Immature natural killer cell (primary cell): ENCODE results near the gene TRIO. TPM values are rescaled to one million over a fixed set of nuclear protein-coding genes. Genes with fewer than 3 reads are reported as not detected.

Experiments
- DNase-seq, 3 donors: peaks; one replicate each; pipeline ENCODE4 v3.0.0; 2022; ENCODE audit warnings: mixed read lengths in 1 of 3
- H3K27ac Mint-ChIP-seq, 6 donors: one replicate each; pipeline ENCODE4 v1.8.0; 2020; ENCODE audit warnings: mixed read lengths in 6 of 6, mild to moderate bottlenecking in 5 of 6, inconsistent platforms in 4 of 6, moderate library complexity in 3 of 6
- H3K27me3 Mint-ChIP-seq, 3 donors: one replicate each; pipeline ENCODE4 v1.8.0; 2020 to 2021; ENCODE audit warnings: low read depth in 3 of 3, mild to moderate bottlenecking in 3 of 3, mixed read lengths in 3 of 3, moderate library complexity in 3 of 3, inconsistent platforms in 1 of 3
- H3K36me3 Mint-ChIP-seq, 3 donors: one replicate each; pipeline ENCODE4 v1.8.0; 2020; ENCODE audit warnings: mixed read lengths in 3 of 3, inconsistent platforms in 2 of 3, mild to moderate bottlenecking in 2 of 3
- H3K4me1 Mint-ChIP-seq, 2 donors: one replicate each; pipeline ENCODE4 v1.8.0; 2020; ENCODE audit warnings: inconsistent platforms in 2 of 2, mild to moderate bottlenecking in 2 of 2, mixed read lengths in 2 of 2, moderate library complexity in 1 of 2
- H3K4me3 Mint-ChIP-seq, 5 donors: one replicate each; pipeline ENCODE4 v1.8.0; 2020; ENCODE audit warnings: mild to moderate bottlenecking in 5 of 5, mixed read lengths in 5 of 5, inconsistent platforms in 3 of 5, moderate library complexity in 3 of 5
- H3K9me3 Mint-ChIP-seq, 6 donors: one replicate each; pipeline ENCODE4 v1.8.0; 2020; ENCODE audit warnings: mild to moderate bottlenecking in 6 of 6, mixed read lengths in 6 of 6, inconsistent platforms in 4 of 6, moderate library complexity in 3 of 6
- polyA plus RNA-seq, 3 donors: library from polyadenylated mRNA; unstranded; fragments of 300-500 nt; fragmentation: Illumina TruSeq; gene quantifications; one replicate each; pipeline ENCODE4 v1.2.3, GENCODE V29; 2021

TRIO gene
- polyA plus RNA-seq, 3 donors from 2014 or later: 0.70 to 2.3 (median 1.2) TPM

DNA sequence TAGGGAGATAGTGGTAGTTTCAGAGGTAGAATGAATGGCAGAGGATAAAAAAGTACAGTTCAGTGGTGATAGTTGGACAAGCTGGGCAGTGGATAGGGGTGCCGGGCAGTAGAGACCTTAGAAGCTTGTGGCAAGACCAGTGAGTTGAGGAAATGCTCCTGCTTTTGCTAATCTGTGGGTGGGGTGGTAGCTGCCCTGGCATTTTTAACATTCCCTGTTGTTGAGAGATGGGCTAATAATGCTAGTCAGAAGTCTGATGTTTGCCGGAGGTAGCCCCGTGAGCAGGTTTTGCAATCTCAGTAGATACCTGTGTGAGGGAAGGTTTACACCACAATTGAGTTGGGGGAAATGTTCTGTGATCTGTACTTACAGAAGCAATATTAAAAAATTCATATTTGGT lies 91.1 kb downstream of the TRIO start:
- no peak overlapping the region for H3K4me3 Mint-ChIP-seq
- H3K27ac Mint-ChIP-seq: no peak overlapping the region

DNA sequence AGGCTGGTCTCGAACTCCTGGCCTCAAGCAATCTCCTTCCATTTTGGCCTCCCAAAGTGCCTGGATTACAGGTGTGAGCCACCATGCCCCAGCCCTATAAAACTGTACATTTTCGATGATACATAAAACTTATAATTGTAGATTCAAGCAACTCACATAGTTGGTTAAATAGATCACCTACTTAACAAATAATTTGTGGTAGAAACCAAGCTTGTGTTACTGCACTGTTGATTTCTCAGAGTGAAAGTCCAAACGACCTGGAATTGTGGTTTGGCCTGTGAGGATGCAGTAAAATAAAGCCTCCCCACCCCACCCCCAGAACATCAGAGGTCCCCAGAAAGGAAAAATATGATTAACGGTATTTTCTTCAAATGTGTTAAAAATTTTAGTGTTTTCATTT lies 92.7 kb downstream of the TRIO start:
- H3K9me3 Mint-ChIP-seq: no peaks in the 10 kb centered on the region
- peaks cover 0 to 2% of the 10 kb centered on the region in 2 donors for H3K4me1 Mint-ChIP-seq
- peaks cover 0 to 5% (median 1%) of the 10 kb centered on the region in 3 donors for H3K27me3 Mint-ChIP-seq
- DNase-seq: no peak
- no peaks in the 10 kb centered on the region for H3K36me3 Mint-ChIP-seq
- no peak overlapping the region for H3K27ac Mint-ChIP-seq
- no peak overlapping the region for H3K4me3 Mint-ChIP-seq

More for the DNA sequence above, 91.1 kb downstream of the TRIO start:
- H3K9me3 Mint-ChIP-seq: no peaks in the 10 kb centered on the region
- peaks cover 0 to 5% (median 1%) of the 10 kb centered on the region in 3 donors for H3K27me3 Mint-ChIP-seq
- H3K4me1 Mint-ChIP-seq: peaks cover 2 to 6% of the 10 kb centered on the region in 2 donors
- no peaks in the 10 kb centered on the region for H3K36me3 Mint-ChIP-seq
- DNase-seq: no peak

DNA sequence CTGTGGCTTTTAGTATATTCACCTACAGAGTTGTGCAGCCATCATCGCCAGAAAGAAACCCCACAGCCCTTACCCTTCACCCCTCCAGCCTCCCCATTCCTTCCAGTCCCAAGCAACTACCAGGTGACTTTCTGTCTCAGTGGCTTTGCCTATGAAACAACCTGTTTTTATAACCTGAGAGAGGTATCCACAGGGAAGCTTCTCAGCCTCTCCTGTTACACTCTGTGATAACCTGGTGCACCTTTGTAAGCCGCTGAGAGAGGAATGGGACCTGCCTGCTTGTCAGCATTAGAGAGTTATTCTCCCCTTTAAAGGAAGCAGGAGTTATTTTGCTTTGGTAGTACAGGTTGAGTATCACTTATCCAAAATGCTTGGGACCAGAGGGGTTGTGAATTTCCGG lies 93.6 kb downstream of the TRIO start:
- H3K4me1 Mint-ChIP-seq: peaks cover 0 to 2% of the 10 kb centered on the region in 2 donors
- H3K4me3 Mint-ChIP-seq: no peak overlapping the region
- H3K36me3 Mint-ChIP-seq: no peaks in the 10 kb centered on the region
- H3K9me3 Mint-ChIP-seq: no peaks in the 10 kb centered on the region
- H3K27me3 Mint-ChIP-seq: peaks cover 0 to 5% (median 1%) of the 10 kb centered on the region in 3 donors
- DNase-seq: no peak
- H3K27ac Mint-ChIP-seq: no peak overlapping the region

DNA sequence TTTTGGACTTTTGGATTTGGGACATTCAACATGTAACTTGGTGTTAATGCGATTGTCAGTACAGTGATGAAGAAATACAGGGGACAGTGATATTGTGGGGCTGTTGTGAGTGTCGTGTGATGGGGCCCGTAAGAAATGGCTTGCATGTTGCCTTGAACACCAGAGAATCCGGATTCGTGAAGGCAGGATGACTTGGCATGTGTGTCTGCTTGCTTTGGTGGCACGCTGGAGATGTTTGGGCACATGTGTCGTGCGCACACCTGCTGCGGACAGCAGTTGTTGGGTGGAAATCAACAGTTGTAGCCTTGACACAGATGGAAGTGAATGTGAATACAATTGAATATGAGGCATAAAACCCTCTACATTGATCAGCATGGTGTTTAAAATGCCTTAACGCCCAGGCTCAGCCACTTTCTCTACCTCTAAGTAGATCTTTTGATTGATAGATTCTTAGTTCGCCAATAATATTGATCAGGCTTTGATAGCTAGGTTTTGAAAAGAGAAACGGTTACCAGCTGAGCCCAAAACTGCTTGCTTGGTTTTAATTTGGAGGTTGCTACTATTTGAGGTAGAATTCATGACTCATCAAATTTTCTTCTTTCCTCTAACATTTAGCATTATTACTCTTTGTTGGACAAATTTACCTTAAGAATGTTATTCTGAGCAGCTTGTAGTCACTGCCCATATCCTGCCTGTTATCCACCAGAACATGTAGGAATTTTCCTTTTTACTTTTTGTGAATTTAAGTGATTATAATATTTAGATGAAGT lies 94.4 kb downstream of the TRIO start:
- peaks cover 0 to 5% (median 3%) of the 10 kb centered on the region in 3 donors for H3K27me3 Mint-ChIP-seq
- no peak for DNase-seq
- H3K9me3 Mint-ChIP-seq: no peaks in the 10 kb centered on the region
- H3K36me3 Mint-ChIP-seq: no peaks in the 10 kb centered on the region
- no peak overlapping the region for H3K27ac Mint-ChIP-seq
- peaks cover 0 to 2% of the 10 kb centered on the region in 2 donors for H3K4me1 Mint-ChIP-seq
- H3K4me3 Mint-ChIP-seq: no peak overlapping the region

DNA sequence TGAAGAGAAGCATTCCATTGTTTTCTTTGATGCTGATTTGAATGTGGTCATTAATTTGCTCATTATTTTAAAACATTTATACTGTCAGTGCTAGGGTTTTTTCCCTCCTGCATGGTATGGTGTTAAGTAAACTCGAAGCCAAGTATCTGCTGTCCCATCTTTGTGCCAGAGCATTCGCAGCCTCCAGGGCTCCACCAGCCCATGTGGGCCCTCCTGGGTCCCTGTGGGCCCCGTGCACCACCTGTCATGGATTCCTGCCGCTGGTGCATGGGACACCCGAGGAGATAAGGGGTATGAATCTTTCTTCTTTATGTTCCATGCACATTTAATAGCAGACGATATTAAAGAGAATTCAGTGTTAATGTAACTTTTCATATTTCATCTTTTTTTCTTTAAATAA lies 95.1 kb downstream of the TRIO start:
- Mint-ChIP-seq H3K36me3 (no peaks in the 10 kb centered on the region), H3K9me3 (no peaks in the 10 kb centered on the region), H3K27me3 (peaks cover 0 to 3% (median 3%) of the 10 kb centered on the region in 3 donors), H3K4me3 (no peak overlapping the region), H3K4me1 (no peaks in the 10 kb centered on the region), H3K27ac (no peak overlapping the region)
- DNase-seq: no peak

DNA sequence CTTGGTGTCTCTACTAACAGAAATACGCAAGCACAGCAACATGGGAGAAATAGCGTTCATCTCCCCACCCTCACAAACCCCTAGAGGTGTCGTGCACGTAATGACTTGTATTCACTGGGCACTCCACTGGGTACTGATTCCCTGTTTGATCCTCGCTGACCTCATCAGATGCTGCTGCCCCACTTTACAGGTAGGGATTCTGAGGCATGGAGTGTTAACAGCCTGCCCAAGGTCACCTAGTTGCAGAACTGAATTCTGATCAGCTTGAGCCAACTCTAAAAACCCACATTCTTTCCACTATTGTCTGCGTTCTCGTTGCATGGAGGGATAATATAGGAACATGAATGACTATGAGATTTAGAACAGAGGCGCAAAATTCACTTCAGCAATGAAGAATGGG lies 96.3 kb downstream of the TRIO start:
- Mint-ChIP-seq H3K36me3 (no peaks in the 10 kb centered on the region), H3K4me1 (no peaks in the 10 kb centered on the region), H3K4me3 (no peak overlapping the region), H3K27ac (no peak overlapping the region), H3K27me3 (peaks cover 0 to 3% (median 3%) of the 10 kb centered on the region in 3 donors), H3K9me3 (no peaks in the 10 kb centered on the region)
- no peak for DNase-seq

DNA sequence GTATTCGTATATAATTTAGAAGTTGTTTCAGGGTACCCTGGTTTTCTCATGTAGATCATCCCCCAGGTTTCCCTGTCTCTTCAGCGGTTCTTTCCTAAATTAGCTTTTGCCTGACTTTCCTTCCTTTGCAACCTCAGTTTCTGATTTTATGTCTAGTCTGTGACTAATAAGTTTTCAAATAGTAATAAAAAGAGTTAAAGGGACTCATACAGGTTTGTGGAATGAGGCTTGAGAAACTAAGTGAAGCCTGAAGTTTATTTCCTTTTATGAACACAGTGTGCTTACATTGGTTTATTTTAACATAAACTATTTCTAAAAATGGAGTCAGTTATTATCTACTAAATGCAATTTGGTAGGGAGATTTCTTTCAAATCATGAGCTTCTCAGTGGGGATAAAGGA lies 96.8 kb downstream of the TRIO start:
- DNase-seq: no peak
- no peak overlapping the region for H3K4me3 Mint-ChIP-seq
- no peak overlapping the region for H3K27ac Mint-ChIP-seq
- peaks cover 0 to 1% of the 10 kb centered on the region in 2 donors for H3K4me1 Mint-ChIP-seq
- no peaks in the 10 kb centered on the region for H3K36me3 Mint-ChIP-seq
- H3K27me3 Mint-ChIP-seq: peaks cover 0 to 5% (median 3%) of the 10 kb centered on the region in 3 donors
- no peaks in the 10 kb centered on the region for H3K9me3 Mint-ChIP-seq

DNA sequence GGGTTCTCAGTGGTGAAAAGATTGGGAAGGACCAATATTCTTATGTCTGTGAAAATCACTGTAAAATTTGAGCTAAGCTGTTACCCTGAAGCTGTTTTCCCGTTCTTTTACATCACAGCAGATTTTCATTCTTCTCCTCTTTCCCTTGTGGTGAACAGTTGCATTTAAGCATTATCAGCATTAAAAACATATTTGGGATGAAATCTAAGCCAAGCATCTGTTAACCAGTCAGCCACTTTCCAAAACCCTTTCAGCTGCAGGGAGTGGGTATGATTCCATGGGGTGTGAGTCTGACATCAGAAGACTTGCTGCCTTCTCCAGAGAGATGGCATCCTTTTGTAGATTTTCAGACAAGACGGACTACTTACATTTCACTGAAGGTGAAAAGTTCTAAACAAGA lies 97.2 kb downstream of the TRIO start:
- no peak overlapping the region for H3K4me3 Mint-ChIP-seq
- peaks cover 0 to 5% (median 3%) of the 10 kb centered on the region in 3 donors for H3K27me3 Mint-ChIP-seq
- H3K36me3 Mint-ChIP-seq: no peaks in the 10 kb centered on the region
- no peaks in the 10 kb centered on the region for H3K9me3 Mint-ChIP-seq
- DNase-seq: no peak
- no peak overlapping the region for H3K27ac Mint-ChIP-seq
- peaks cover 0 to 1% of the 10 kb centered on the region in 2 donors for H3K4me1 Mint-ChIP-seq

DNA sequence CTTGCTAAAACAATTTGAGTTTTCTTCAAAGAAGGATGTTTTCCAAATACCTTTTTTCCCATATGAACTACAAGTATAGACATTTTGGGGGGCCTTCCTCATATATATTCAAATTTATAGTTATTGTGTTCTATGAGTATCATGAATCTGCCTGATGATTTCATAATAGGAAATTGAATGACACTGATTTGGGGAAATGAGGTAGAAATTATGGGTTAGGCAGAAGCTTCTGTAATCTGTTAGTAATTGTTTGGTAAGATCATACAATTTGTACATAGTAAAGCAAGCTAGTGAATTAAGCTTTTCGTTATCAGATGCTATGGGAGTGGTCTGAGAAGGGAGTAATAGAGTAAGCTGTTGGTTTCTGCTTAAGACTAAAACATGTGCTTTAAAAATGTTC lies 98.0 kb downstream of the TRIO start:
- Mint-ChIP-seq H3K27me3 (peaks cover 0 to 5% (median 3%) of the 10 kb centered on the region in 3 donors), H3K27ac (no peak overlapping the region), H3K36me3 (no peaks in the 10 kb centered on the region), H3K9me3 (no peaks in the 10 kb centered on the region), H3K4me1 (peaks cover 0 to 1% of the 10 kb centered on the region in 2 donors), H3K4me3 (no peak overlapping the region)
- DNase-seq: no peak

DNA sequence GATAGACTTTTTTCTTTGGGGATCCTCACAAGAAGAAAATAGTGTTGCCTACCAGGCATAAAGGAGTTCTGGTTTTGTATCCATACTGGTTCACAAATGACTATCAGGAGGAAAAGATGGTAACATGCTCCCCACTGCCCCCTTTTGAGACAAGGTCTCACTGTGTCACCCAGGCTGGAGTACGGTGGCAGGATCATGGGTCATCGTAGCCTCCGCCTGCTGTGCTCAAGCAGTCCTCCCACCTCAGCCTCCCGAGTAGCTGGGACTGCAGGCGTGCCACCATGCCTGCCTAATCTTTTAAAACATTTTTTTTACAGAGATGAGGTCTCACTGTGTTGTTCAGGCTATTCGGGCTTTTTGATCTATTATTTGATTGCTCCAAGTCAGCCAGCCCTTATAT lies 99.3 kb downstream of the TRIO start:
- Mint-ChIP-seq H3K9me3 (no peaks in the 10 kb centered on the region), H3K27ac (no peak overlapping the region), H3K4me1 (peaks cover 0 to 1% of the 10 kb centered on the region in 2 donors), H3K4me3 (no peak overlapping the region), H3K27me3 (peaks cover 0 to 6% (median 1%) of the 10 kb centered on the region in 3 donors), H3K36me3 (no peaks in the 10 kb centered on the region)
- no peak for DNase-seq

DNA sequence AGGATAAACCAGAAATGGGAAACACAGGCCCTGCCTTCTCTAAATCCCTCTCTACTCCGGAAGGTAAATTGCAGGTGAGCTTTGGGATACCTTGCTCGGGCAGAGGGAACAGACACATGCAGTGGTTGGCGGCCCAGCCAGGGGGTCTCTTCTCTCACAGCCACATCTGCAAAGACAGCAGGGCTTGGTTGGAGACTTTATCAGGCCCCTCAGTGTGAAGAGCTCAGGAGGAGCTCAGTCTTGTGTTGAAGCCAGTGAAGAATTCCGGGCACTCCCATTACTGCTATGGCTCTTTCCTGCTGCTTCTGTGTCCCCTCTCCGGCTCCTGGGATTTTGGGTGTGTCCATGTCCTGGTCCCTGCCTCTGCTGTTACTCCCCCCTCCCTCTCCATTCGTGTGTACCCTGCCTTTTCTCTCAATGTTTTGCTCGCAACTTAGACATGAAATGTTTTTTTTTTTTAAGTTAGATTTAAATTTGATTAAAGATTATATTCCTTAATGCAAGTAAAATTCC lies 99.8 kb downstream of the TRIO start:
- Mint-ChIP-seq H3K36me3 (no peaks in the 10 kb centered on the region), H3K4me1 (peaks cover 0 to 1% of the 10 kb centered on the region in 2 donors), H3K9me3 (no peaks in the 10 kb centered on the region), H3K4me3 (no peak overlapping the region), H3K27ac (no peak overlapping the region), H3K27me3 (peaks cover 0 to 6% (median 1%) of the 10 kb centered on the region in 3 donors)
- DNase-seq: no peak

DNA sequence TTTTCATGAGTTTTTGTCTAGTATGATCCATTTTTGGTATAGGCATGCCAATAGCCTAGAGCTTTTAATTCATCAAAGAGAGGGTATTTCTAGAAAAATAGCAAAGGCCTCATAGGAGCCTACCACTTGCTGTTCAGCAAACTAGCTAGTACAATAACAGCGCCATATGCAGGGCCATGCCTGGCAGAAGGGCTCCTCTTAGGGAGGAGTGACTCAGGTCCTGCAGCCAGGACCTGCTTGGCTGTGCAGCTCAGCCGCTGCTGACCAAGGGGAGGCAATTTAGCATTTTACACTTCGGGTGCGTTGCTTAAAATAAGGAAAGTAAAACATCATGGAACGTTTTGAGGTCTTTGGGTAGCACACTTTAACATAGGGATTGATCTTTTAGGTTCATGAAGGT lies 100.6 kb downstream of the TRIO start:
- DNase-seq: no peak
- Mint-ChIP-seq H3K4me3 (no peak overlapping the region), H3K27me3 (peaks cover 0 to 6% (median 1%) of the 10 kb centered on the region in 3 donors), H3K27ac (no peak overlapping the region), H3K36me3 (no peaks in the 10 kb centered on the region), H3K4me1 (peaks cover under 1 to 2% of the 10 kb centered on the region in 2 donors), H3K9me3 (no peaks in the 10 kb centered on the region)

DNA sequence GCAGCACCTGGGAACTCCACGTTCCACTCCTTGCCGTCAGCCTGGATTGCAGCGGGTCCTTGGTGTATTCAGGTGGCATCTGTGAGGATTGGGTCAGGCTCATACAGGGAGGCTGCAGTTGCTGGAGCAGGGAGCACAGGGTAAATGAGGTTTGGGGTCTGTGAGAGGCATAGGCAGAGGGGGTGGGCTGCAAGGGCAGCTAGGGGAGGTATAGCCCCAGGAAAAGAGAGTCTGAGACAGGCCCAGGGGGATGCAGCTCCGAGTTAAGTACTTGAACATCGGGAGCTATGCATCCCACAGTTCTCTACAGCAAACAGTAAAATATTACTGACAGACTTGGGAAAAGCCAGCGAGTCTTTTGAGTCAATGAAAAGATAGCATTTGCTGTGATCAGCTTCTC lies 101.6 kb downstream of the TRIO start:
- Mint-ChIP-seq H3K36me3 (no peaks in the 10 kb centered on the region), H3K27ac (no peak overlapping the region), H3K4me3 (no peak overlapping the region), H3K9me3 (no peaks in the 10 kb centered on the region), H3K27me3 (peaks cover 0 to 6% (median 1%) of the 10 kb centered on the region in 3 donors), H3K4me1 (peaks cover 5 to 10% of the 10 kb centered on the region in 2 donors)
- no peak for DNase-seq

DNA sequence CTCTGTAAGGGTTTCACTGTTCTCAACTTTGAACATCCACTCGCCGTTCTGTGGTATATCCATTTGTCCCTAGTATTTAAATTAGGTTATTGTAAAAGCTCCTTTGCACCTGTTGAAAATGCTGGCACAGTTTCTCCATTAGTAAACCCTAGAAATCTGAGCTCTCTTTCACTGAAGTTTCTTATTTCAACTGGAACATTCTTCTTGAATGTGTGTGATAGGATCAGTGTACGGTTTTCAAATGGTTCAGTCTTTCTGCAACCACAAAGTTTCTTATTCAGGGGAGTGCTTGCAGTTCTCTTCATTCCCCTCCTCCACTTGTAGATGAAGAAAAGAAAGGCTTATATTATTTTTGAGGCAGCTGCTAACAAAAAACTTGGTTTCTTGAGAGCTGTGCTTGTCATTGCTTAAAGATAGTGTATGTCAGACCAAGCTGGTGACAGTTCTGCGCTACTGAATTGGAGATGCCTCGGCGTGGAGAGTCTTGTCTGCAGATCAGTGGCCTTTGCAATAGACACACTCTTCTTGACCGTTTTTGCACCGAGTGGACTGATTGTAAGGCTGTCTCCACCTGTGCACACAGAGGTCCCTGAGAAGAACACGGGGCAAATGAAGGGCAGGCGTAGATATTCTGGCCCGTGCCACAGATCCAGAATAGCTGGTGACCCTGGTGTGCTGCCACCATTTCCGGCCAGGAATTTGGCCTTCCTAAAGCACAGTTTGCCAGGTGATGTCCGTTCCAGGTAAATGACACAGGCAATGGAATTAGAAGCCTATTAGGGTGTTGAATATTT lies 102.2 kb downstream of the TRIO start:
- DNase-seq: no peak
- Mint-ChIP-seq H3K9me3 (no peaks in the 10 kb centered on the region), H3K4me1 (peaks cover 6 to 15% of the 10 kb centered on the region in 2 donors), H3K27me3 (peaks cover 0 to 6% (median 1%) of the 10 kb centered on the region in 3 donors), H3K4me3 (no peak overlapping the region), H3K36me3 (no peaks in the 10 kb centered on the region), H3K27ac (no peak overlapping the region)
